T1000 (cell line): ENCODE data around the gene PDLIM4.

Experiments
- DNase-seq: peaks from one replicate; lab custom pipeline; 2025; ENCODE audit warnings: mixed read lengths; lab: John Stamatoyannopoulos, UW

PDLIM4 gene

DNA sequence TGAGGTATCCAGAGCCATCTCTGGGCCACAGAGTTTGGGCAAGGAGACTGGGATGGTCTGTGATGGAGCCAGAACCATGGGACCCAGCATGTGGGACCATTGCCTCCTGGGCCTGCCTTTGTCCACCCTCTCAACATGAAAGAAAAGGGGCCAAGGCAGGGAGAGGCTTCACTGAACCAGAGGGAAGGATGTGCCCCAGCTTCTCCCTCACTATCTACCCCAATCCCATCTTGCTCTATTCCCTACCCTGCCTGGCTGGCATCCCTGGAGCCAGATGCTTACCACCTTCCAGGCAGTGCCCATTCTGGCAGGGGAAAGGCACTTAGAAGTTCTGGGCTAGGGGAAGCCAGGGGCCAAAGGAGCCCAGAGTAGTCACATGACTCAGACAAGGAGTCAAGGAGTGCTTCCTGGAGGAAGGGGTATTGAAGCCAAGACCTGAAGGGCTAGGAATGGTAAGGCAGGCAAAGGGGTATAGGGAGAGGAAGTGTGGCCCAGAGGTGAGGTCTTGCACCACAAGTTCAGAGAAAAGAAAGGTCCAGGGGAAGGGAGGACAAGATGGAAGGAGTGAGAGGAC is 9.8 kb downstream of the PDLIM4 start:
- no peak for DNase-seq

DNA sequence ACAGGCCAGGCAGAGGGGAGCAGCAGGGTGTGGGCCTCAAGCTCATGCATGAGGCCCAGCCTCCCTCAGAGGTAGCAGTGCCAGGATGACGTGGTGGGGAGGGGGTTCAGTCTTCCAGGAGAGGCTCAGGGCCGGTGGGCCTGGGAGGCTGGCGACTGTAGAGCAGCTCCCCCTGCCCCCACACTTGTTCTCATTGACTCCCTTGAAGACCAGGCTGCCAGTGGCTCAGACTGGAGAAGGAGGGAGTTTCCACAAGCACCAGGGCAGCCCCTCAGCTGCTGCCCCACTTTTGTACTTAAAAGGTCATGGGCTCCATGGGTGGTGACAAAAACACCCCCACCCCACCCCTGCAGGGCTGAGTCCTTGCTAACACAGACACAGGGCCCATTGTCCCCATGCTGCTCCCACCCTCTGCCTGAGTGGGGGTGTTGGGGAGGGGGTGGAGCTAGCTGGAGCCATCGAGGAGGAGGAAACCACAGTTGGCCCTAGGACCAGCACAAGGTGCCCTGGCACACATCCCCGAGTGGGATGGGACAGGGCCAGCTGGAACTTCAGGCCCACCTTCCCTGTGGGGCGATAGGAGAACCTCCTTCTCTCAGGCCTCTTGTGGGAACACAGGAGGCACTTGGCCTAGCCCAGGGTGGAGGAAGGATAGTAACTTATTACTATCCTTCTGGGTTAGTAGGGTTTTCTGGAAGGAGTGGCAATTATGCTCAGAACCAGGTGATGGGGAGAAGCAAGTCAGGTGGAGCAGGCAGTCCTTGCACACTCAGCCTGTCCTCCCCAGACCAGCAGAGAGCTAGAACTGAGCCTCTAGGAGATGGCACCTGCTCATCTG is 10.7 kb downstream of the PDLIM4 start:
- no peak for DNase-seq

DNA sequence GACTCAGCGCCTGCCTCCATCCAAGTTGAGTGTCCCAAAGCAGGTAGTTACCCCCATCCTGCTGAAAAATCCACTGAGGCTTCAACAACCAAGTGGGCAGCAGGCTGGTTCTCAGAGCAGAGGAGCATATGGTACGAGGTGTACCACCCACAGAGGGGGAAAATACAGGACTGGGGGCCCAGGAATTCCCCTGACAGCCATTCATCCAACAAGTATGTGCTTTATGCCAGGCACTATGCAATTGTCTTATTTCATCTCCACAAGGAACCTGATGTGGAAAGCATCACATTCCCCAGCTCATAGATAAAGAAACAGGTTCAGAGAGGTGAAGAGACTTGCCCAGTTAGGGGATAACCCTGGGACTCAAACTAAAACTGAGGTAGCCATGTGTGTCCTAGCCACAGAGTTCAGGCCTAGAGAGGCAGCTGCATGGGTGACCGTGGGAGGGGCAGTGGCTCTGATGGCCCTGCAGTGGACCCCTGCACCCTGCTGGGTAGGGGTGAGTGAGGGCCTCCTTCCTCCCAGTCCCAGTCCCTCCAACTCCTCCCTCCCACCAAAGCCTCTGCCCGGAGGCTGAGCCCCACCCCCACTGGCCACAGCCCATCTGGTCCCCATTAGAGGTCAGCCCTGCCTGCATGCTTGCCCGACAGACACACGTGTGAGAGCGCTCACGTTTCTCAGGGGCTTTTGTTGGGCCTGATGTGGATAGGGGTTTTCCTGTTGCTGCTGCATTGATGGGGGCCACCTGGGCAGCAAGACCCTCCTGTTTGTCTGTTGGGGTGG is 11.5 kb downstream of the PDLIM4 start:
- DNase-seq = no peak

DNA sequence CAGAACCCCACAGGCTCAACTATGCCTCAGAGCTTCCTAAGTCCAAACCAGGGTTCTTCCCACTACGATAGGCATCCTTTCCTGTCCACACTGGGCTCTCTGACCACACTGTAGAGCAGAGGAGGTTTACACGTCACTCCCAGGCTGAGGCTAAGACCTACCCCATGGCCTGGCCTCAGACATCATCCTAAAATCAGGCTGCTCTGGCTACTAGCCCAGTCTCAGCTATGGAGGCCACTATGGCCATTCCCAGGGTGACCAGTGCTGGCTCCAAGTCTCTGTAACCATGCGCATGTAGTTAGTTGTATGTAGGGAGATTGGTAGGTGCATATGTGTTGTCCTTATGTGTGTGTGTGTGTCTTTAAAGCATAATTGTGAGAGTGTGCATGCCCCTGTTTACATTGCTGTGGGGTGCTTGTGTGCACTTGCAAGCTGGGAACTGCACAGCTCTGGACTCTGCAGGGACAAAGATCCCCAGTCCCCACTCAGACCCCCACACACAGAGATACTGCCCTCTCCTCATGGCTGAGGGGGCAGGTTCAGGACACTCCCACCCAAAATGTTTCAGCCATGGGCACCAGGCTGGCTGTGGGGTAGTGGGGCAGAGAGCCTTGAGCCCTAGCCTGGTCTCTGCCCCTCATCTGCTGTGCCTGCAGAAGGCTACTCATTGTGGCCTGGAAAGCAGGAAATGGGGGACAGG is 12.3 kb downstream of the PDLIM4 start:
- DNase-seq = no peak

DNA sequence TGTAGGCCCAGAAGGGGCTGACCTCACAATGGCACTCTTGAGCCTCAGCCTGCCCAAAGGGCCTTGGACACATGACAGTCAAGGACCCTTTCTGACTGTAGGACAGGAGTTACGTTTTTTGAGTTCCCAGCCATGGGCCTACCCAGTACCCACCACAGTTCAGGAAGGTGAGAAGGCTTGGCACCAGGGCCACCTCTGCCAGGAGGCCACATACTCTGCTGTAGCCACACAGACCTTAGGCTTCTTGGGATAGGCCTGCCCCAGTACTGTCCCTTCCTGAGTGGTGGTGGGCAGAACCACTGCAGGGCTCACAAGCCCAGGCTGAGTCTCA is 12.8 kb downstream of the PDLIM4 start:
- no peak for DNase-seq

DNA sequence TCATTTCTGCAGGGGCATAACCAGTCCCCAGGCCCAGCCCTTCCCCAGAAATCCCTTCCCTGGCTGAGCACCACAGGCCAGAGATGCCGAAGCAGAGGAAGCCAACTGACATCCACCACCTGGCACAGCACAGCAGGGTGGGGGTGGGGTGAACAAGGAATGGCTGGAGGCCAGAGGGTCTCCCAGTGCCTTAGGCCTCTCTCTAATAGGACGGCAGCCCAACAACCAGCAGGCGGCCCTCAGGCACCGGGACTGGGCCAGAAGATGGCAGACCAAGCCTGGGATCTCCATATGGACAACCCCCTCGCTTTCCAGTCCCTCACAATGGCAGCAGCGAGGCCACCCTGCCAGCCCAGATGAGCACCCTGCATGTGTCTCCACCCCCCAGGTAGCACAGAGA is 13.2 kb downstream of the PDLIM4 start:
- no peak for DNase-seq

DNA sequence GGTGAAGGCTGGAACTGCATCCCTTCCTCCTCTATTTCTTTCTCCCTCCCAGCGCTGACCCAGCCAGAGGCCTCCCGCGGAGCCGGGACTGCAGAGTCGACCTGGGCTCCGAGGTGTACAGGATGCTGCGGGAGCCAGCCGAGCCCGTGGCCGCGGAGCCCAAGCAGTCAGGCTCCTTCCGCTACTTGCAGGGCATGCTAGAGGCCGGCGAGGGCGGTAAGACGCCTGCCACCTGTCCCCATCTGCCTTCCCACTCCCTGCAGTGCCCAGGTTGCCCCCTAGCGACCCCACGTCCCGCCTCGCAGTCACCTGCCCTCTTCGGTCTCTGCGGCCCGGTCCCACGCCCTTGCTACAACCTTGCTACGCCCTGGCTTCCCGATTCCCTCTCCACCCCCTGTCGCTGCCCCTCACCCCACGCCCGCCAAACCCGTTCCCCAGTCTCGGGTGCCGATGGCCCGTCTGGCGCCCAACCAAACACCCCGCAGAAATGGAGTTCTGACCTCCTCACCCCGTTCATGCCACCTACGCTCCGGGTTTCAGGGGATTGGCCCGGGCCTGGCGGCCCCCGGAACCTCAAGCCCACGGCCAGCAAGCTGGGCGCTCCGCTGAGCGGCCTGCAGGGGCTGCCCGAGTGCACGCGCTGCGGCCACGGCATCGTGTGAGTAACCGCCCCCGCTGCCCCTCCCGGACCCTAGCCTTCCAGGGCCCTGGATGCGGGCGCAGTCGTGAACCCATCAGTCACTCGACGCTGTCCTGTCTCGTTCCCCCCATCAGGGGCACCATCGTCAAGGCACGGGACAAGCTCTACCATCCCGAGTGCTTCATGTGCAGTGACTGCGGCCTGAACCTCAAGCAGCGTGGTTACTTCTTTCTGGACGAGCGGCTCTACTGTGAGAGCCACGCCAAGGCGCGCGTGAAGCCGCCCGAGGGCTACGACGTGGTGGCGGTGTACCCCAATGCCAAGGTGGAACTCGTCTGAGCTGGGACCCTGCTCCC is 14.1 kb downstream of the PDLIM4 start:
- no peak for DNase-seq

DNA sequence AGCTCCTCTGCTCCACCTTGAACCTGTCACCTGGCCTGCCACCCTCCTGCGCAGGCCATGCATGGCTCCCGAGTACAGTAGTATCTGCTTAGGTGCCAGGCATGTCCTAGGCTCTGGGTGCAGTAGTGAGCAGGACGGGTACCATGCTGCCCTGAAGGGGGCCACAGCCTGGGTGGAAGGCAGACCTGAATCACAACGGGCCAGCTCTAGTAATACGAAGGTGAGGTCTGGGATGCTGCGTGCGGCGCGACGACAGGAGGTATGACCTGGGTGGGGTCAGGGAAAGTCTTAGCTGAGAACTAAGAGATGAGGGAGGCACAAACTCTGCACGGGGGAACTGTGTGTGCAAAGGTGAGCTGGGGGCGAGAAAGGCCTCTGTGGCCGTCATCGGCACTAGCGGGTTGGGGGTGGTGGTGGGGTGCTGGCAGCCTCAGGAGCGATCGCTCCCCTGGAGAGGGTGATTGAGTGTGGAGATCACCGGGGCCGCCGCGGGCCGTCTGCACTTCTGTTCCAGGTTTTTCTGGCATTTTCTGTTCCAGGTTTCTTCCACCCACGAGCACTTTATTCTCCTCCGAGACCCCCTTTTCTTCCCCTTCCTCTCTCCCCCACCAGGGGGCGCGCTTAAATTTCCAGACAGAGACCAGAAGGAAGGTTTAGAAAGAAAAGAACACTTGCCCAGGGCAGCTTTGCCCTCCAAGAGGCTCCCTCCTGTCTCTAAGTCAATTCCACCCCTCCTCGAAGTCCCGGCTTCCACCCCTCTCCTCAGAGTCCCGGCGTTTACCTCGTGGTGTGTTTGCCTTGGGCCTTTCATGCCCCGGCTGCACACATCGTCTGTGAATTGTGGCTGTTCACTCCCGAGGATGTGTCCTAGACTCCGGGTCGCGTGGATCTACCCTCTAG is 15.1 kb downstream of the PDLIM4 start:
- peak; percentile 11 for DNase-seq

DNA sequence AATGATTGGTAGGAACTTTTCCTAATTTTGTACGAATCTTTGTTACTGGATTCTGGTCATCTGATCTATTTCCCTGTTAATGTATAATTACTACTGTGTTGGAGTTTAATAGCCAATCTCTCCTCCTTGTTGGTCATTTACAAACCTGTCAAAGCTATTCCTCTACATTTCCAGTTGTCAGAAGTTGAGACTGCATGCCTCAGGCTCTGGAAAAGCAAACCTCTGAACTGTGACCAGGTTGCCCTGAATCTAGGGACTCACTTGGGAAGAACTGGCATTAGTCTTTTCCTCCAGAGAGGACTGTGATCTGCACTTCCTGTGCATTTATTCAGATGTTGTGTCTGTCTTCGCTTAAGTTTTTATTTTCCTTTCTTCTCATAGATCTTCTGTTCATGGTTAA is 16.1 kb downstream of the PDLIM4 start:
- no peak for DNase-seq

DNA sequence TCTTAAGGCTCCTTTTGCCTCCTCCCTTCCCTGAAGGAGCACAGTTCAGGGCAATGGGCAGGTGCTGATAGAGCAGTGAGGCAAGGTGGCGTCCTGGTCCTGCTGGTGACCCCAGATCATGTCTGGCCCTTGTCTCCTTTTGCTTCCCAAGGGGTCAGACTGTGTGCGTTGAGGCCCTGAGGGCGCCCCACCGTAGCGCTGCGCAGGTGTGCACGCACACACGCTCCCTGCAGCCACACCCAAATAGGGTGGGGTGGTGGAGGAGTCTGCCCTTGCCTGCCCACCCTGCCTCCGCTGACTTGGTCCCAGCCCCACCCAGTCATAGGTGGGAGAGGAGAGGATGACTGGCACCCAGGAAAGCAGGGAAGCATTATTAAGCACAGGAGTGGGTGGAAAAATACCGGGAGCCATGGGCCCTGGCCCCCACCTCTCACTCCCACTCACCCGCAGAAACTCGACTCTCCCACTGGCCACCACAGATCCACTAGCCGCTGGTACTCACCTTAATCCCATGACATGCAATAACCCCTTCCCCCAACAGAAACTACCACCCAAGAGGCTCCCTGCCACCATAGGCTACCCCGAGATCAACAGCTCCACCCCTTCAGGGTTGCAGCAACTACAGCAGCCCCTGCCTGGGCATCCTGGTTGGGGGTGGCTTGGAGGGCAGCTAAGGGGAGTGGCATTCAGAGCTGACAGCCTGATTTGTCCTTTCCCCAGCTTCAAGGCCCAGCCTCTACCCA is 16.7 kb downstream of the PDLIM4 start:
- no peak for DNase-seq

DNA sequence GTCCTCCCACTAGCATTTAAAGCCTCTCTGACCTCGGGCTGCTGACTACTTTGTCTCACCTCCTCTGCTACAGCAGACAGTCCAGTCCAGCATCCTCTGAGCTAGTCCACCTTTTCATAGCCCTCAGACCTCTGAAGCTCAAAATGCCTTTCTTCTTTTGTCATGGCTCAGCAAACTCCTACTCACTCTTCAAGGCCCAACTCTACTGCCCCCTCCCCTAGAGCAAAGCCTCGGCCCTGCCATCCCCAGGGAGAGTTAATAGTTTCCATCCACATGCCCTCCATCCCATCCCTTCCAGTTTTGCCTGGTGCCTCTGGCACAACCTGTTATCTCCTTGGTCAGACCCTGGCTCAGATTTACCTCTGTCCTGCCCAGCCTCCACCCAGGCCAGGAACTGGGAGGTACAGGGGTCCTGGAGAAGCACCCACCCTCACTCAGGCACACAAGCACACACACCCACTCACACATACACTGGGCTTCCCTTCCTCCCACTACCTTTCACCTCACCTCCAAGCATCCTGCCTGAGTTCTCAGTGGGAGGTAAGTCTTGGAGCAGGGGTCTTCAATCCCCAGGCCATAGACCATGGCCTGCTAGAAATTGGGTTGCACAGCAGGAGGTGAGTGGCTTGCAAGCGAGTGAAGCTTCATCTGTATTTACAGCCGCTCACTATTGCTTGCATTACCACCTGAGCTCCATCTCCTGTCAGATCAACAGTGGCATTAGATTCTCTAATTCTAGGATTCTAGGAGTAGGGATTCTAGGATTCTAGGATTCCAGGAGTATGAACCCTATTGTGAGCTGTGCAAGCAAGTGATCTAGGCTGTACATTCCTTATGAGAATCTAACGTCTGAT is 18.1 kb downstream of the PDLIM4 start:
- DNase-seq = no peak

DNA sequence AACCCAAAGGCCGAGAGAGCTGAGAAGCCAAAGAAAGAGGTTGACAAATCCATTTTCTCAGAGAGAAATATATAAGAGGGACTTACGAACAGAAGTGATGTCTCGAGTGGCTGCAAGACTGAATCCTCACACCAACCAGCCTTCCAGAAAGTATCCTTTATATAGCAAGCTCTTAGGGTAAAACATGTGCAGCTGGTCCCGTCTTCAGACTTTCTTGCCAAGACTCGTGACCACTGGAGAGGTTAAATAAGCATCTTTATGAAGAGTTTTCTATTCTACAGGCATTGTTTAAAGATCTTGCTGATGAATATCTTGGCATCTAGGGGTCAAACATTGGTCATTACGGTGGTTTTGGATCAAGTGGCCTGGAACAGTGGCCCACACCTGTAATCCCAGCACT is 19.8 kb downstream of the PDLIM4 start:
- no peak for DNase-seq

DNA sequence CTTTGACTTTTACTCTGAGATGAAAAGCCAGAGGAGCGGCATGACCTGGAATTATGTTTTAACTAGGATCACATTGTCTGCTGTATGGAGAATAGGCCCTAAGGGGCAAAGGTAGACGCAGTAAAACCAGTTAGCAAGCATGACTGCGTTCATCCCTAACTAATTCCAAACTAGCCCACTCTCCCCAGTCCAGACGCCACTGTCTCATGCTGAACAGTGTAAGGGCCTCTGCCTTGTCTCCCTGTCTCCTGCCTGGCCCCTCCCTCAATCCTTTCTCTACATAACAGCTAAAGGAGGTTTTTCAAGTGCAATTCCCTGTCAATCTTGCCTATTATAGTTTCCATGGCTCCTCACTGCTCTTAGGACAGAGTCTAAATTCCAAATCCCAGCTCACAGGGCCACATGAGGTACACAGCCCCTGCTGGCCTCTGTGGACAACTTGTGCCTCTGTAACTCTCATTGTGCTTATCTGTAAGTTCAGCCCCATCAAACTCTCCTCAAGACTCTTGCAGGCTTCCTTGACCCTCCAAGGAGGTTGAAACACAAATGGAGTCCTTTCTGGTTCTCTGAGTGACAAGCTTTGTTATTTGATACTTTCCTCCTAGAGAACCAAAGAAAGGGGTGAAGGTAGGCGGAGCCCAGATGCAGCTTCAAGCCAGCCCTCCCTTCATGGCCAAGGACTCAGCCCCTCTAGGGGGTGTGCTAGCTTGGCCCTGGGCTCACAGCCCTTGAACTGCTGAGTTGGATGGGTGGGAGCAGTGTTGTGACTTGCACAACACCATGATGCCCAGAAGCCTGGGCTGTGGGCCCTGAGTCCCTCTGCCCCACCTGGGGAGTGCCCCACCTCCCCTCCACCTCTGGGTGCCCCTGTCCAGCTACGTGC is 20.7 kb downstream of the PDLIM4 start:
- no peak for DNase-seq

DNA sequence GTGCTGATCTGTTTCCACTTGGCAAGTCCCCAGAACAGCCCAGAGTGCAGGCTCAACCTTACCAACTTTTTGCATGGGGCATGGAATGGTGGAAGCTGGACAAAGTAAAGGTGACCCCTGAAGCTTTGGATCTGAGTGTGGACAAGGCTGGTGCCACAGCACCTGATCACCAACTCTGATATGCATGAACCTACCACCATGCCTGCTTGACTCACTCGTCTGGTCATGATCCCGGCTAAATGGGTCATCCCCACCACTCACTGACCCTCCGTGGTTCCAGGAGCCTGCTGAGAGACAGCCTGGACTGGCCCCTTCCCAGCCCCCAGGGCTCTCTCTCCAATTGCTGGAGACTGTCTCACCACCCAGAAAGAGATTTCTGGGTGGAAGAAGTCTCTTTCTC is 22.3 kb downstream of the PDLIM4 start:
- DNase-seq = no peak

DNA sequence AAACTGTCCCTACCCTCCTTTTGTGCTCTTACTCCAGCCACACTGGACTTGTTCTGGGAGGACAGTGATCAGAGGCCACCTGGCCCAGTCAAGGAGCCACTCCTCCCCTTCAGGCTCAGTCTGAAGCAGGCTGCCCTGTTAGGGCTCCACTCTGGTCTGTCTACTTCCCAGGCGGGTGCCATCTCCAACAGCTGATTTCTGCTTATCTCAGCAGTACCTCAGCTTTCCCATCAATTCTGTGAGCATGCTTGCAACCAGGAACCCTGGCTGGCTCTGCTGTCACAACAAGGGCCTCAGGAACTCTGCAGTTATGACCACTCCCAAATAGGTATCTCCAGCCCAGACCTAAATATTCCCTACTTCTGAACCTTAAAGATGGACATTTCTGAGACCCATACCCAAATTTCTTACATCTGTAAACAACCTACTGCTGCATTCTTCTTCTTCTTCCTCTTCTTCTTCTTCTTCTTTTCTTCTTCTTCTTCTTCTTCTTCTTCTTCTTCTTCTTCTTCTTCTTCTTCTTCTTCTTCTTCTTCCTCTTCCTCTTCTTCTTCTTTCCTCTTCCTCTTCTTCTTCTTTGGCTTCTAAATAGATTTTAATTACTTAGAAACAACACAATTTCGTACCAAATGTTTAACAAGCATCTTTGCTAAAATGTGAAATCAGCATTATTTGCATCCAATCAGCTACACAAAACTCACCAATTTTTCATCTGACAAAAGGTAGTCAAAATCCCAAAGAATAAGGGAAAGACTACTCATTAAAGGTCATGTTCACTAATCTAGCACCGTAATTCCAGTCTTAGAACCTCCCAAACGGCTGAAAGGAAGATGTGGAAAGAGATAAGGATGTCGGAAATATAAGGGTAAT is 23.1 kb downstream of the PDLIM4 start:
- DNase-seq = no peak

DNA sequence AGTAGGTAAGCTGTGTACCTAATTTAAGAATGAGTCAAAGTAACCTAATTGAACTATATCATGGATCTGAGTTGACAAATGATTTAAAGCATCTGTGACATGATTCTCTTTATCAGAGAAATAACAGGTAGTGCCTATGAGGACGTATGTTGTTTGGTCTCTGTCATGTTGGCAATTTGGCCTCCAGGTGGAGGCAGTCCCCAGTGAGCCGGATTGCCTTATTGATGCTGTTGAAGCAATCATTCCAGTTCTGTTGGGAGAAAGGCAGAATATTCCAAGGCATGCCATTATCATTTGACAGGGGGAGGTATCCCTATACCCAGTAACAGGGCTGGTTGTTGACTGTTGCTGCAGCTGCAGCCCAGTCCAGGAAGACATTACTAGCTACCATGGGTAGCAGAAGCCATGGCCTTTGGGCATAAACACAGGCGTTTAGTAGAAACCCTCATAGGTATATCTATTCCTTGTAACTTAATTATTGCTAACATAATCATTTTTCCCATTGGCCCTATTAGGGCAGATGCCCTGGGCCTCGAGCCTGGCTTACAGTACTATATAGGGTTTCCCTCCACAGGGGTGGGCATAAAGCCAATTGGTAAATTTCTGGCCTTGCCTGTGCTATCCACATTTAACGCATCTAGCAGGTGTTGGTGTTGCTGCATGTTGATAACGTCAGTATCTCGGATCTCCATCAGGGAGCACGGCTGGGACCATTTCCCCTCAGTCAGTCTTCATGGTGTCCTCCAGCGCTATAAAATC is 24.5 kb downstream of the PDLIM4 start:
- DNase-seq = no peak
